ENCODE data around the gene ADGRG1.

- TF ChIP-seq, protein P1, sequence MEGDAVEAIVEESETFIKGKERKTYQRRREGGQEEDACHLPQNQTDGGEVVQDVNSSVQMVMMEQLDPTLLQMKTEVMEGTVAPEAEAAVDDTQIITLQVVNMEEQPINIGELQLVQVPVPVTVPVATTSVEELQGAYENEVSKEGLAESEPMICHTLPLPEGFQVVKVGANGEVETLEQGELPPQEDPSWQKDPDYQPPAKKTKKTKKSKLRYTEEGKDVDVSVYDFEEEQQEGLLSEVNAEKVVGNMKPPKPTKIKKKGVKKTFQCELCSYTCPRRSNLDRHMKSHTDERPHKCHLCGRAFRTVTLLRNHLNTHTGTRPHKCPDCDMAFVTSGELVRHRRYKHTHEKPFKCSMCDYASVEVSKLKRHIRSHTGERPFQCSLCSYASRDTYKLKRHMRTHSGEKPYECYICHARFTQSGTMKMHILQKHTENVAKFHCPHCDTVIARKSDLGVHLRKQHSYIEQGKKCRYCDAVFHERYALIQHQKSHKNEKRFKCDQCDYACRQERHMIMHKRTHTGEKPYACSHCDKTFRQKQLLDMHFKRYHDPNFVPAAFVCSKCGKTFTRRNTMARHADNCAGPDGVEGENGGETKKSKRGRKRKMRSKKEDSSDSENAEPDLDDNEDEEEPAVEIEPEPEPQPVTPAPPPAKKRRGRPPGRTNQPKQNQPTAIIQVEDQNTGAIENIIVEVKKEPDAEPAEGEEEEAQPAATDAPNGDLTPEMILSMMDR (IDR thresholded peaks at IDR 0.05), result no peak
- no peak for TF ChIP-seq ZFX (IDR thresholded peaks at IDR 0.05; ENCODE audit: borderline replicate concordance)
Observed at GRCh38 chr16:57629516-57630406, 1.3 kb downstream of the ADGRG1 start.
